Colonic mucosa (tissue), 4 donors: ENCODE measurements around the gene CSNK1G1. TPM values are rescaled to one million over a fixed set of nuclear protein-coding genes. Genes with fewer than 3 reads are reported as not detected.

ENCODE experiments used
- DNase-seq: peaks from one replicate; pipeline ENCODE4 v3.0.0-alpha.2; 2020
- H3K27ac ChIP-seq: fragments of 200-600 bp; one replicate; pipeline ENCODE4 v1.8.0; 2021
- H3K27me3 ChIP-seq: fragments of 200-600 bp; one replicate; pipeline ENCODE4 v1.8.0; 2021
- H3K36me3 ChIP-seq: fragments of 200-600 bp; one replicate; pipeline ENCODE4 v1.8.0; 2021
- H3K4me1 ChIP-seq: fragments of 200-600 bp; one replicate; pipeline ENCODE4 v1.8.0; 2021; ENCODE audit warnings: mild to moderate bottlenecking
- H3K4me3 ChIP-seq: fragments of 200-600 bp; one replicate; pipeline ENCODE4 v1.8.0; 2021
- H3K9ac ChIP-seq, 2 donors: one replicate each; pipeline ENCODE4 v1.7.0; 2013; ENCODE audit warnings: control low read depth in 2 of 2, low read depth in 2 of 2, low read length in 2 of 2
- H3K9me3 ChIP-seq: fragments of 200-600 bp; one replicate; pipeline ENCODE4 v1.8.0; 2021
- CTCF ChIP-seq: fragments of 200-600 bp; IDR thresholded peaks from one replicate; pipeline ENCODE4 v1.8.0; 2022; ENCODE audit warnings: antibody characterized with exemption, mild to moderate bottlenecking
- intact Hi-C: fragments of 100-400 bp; cut with DNase I; formaldehyde crosslinking; loops from one replicate; pipeline ENCODE4 v1.14.1; 2022
- total RNA-seq, 2 donors: library from RNA; stranded (reverse); fragmentation: NEBNext Ultra II Directional in 1 of 2; extraction: Animal tissue kit (Norgen Biotek cat#: 25700) in 1 of 2; gene quantifications; one replicate each; pipeline ENCODE4 v1.2.1, GENCODE V29; 2021
- donor health status: healthy.
- donor health status: DM: no; HTN: no; CAD: no.
- donor health status: DM: no; HTN: no; CAD: no.

Gene CSNK1G1
- total RNA-seq, 2 donors from 2014 or later: 17.0 to 18.5 TPM

GRCh38 chr15:64146041-64146440 is 209.9 kb downstream of the CSNK1G1 start:
- Histone ChIP-seq H3K36me3 (peaks cover 5% of the 10 kb centered on the region), H3K9ac (no peak overlapping the region), H3K4me3 (no peak overlapping the region), H3K27me3 (no peaks in the 10 kb centered on the region), H3K4me1 (no peaks in the 10 kb centered on the region), H3K27ac (no peak overlapping the region), H3K9me3 (no peaks in the 10 kb centered on the region)
- no peak for TF ChIP-seq CTCF
- intact Hi-C loops: no loop called here
- no peak for DNase-seq

- H3K9ac ChIP-seq: no peak overlapping the region
- H3K27me3 ChIP-seq: no peaks in the 10 kb centered on the region
- H3K9me3 ChIP-seq: no peaks in the 10 kb centered on the region
- no peak for DNase-seq
- TF ChIP-seq CTCF: no peak
- no peaks in the 10 kb centered on the region for H3K4me1 ChIP-seq
- H3K4me3 ChIP-seq: no peak overlapping the region
- H3K36me3 ChIP-seq: peaks cover 5% of the 10 kb centered on the region
- intact Hi-C loops: no loop called here
- no peak overlapping the region for H3K27ac ChIP-seq
Observed at GRCh38 chr15:64144565-64145281, 211.2 kb downstream of the CSNK1G1 start.

GRCh38 chr15:64144192-64144564 is 211.8 kb downstream of the CSNK1G1 start:
- Histone ChIP-seq H3K9me3 (no peaks in the 10 kb centered on the region), H3K4me3 (no peak overlapping the region), H3K36me3 (peaks cover 5% of the 10 kb centered on the region), H3K9ac (peak overlapping the region in 1 of 2 donors; percentile 12), H3K27ac (no peak overlapping the region), H3K4me1 (no peaks in the 10 kb centered on the region), H3K27me3 (no peaks in the 10 kb centered on the region)
- no peak for DNase-seq
- no peak for TF ChIP-seq CTCF
- intact Hi-C loops: no loop called here

DNA sequence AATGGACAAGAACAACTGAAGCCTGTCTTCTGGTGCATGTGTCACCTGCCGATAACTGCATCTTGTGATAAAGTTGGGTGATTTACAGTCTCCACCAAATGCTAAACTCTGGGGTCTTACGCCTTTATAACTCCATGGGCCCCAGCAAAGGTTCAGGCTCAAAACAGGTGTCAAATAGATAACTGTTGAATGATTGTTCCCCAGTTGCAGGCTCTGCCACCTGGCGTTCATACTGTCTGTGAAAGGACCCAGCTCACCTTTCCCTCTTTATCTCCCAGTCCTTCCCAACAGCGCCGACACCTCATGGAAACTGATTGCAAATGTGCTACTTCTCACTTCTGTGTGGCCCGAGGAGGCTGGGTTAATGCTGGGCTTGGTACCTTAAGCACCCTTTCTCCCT is 212.7 kb downstream of the CSNK1G1 start:
- H3K36me3 ChIP-seq: peaks cover 10% of the 10 kb centered on the region
- intact Hi-C loops: no loop called here

DNA sequence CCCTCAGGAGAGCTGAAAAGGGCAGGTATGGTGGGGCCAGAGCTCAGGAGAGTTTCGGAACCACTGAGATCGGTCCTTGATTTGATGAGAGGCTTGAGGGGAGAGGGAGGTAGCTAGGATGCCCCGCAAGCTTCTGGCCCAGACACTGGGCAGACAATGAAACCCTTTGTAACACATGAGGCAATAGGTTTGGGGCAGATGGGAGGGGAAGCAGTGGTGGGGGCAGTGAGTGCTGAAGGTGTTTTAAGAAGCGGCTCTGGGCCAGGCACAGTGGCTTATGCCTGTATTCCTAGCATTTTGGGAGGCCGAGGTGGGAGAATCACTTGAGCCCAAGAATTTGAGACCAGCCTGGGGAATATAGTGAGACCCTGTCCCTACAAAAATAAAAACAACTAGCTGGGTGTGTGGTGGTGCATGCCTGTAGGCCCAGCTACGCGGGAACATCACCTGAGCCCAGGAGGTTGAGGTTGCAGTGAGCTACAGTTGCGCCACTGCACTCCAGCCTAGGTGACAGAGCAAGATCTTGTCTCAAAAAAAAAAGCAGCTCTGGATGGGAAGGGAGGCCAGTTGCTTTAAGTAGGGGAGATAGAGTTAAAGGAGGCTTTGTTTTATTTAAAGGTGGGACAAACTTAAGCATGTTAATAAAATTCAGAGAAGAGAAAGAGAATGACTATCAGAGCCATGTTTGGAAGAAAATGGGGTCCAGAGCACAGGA is 214.0 kb downstream of the CSNK1G1 start:
- Histone ChIP-seq H3K36me3 (peaks cover 18% of the 10 kb centered on the region), H3K4me3 (no peak overlapping the region), H3K27ac (no peak overlapping the region), H3K27me3 (no peaks in the 10 kb centered on the region), H3K9me3 (no peaks in the 10 kb centered on the region), H3K9ac (no peak overlapping the region), H3K4me1 (no peaks in the 10 kb centered on the region)
- intact Hi-C loops: no loop called here
- DNase-seq: no peak
- TF ChIP-seq CTCF: no peak

More for the DNA sequence above, 212.7 kb downstream of the CSNK1G1 start:
- Histone ChIP-seq H3K27ac (no peak overlapping the region), H3K9ac (no peak overlapping the region), H3K9me3 (no peaks in the 10 kb centered on the region), H3K27me3 (no peaks in the 10 kb centered on the region), H3K4me1 (no peaks in the 10 kb centered on the region), H3K4me3 (no peak overlapping the region)
- TF ChIP-seq CTCF: no peak
- DNase-seq: no peak
